Measurements from ENCODE around the gene GAP43.
"Not testable (repeated sequence)": the region's sequence is repeated elsewhere in the genome, so short reads cannot be mapped to it uniquely, and the experiment has no call there.

GAP43 gene

GRCh38 chr3:115699706-115700105, 76.4 kb downstream of the GAP43 start:
- DNase-seq = no peak

DNA sequence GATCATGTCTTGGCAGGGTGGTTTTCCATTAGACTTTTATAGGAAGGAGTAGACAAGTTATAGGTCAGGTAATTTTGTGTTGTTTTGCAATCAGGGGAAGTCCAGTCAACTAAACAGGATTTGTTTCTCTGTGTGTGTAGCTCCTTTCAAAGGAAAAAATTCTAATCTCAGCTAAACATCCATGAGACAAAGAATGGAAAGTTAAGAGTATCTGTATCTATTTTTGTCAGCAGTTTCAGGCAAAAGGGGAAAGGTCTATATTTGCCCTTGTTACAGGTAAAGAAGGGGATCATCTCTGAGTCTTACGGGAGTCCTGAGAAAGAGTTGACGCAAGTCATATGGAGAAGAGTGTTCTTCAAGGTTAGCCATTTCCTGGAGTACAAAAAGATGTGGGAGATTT, 79.3 kb downstream of the GAP43 start:
- no peak for DNase-seq

GRCh38 chr3:115704661-115705338, 81.5 kb downstream of the GAP43 start:
- DNase-seq = no peak

GRCh38 chr3:115706311-115706829, 83.1 kb downstream of the GAP43 start:
- DNase-seq = no peak

DNA sequence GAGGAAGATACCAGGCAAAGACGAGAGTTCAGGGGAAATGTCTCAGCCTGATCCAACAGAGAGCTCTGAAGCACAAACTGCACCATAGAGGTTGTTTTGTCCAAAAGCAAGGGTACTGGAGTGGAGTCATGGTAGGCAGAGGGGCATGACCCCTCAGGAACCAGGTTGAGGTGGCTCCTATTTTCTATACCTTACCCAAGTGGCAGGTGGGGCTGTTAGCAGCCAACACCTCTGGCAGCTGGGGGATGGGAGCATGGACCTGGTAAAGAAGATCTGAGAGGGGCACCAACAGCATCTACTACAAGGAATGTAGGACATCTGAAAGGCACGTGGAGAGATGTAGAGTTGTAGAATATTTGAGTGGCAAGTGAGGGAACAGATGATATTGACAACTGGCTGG, 85.2 kb downstream of the GAP43 start:
- no peak for DNase-seq

DNA sequence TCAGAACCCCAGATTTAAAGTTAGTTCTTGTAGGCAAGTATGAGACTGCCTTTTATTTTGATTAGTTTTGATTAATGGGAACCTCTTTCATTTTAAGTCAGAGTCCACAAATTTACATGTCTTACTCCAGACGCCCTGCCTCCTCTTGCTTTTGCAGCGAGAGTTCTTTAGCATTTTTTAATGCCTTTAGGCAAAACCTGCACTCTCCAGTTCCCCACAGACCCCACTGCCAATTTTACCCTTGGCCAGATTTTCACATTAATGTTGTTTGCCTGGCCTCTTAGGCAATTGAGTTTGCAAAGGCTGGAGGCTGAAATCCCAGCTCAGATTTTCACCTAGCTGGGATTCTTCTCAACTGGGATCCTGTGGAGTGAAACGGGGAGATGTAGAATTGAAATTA, 85.8 kb downstream of the GAP43 start:
- no peak for DNase-seq

GRCh38 chr3:115709931-115710330, 86.6 kb downstream of the GAP43 start:
- DNase-seq = no peak

GRCh38 chr3:115710799-115711198, 87.5 kb downstream of the GAP43 start:
- no peak for DNase-seq

DNA sequence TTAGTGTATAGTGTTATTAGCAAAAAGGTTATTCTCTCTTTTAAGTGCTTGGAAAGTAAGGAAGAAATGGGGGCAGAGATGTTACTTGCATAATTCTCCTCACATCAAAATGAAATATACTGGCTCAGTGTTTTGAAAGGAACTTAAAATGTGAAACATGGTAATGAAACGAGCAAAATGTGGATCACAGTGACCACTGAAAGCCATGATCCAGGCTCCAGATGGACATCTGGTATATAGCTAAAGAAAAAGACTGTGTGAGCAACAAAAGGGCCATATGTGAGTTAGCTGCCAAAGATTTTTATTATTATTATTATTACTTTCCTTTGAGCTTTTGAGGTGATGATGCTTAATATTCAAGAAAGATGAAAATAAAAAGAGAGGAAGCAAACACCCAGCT, 89.6 kb downstream of the GAP43 start:
- DNase-seq = no peak

DNA sequence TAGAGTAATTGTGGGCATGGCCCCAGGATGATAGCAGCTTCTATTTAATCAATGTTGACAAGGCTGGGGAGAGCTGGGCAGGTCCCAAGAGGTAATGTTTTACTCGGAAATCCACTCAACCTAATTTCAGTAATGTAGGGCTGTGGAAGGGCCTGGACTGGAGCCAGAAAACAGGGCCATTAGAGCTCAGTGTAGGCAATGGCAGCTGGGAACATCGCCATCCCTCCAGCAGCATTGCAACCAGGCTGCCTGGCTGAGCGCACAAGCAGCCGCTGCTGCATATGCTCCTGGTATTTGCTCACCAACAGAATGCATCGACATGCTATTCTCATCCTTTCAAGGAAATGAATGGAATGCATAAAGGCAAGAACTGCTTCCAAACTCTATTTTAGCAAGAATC, 90.0 kb downstream of the GAP43 start:
- DNase-seq = no peak

DNA sequence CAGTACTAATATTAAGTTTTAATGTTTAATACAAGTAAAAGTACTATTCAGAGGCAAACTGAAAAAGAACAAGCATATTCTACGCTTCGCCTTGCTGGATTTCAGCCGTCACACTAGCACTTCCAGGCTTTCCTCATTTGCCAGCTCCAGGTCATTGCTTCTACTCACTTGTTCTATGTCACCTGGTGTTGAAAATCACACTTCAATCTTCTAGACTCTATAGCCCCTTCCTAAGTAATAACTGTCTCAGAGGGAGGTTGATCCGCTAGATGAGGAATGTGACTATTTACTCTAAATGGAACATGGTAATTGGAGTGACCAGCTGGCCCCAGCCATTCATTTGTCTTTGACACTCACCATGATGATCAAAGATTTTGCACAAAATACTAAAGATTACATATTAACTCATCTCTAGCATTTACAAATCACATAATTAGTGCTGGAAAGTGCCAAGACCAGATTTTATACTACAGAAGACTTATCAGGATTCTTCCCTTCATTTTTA, 92.0 kb downstream of the GAP43 start:
- DNase-seq = no peak

GRCh38 chr3:115720983-115721382, 97.7 kb downstream of the GAP43 start:
- DNase-seq = no peak

GRCh38 chr3:115725800-115726199, 102.5 kb downstream of the GAP43 start:
- no peak for DNase-seq

DNA sequence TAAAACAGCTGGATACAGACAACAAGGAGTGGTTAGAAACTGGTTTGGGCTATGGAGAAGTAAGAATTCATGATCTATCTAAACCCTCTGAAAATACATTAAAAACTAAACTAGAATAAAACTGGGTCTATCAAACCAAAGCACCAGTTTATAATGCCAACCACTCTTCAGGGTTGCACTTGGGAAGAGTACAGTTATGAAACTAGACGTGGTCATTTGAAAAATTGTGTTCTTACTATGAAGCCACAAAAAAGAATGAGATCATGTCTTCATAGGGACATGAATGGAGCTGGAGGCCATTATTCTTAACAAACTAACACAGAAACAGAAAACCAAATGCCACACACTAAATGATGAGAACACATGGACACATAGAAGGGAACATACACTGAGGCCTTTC, 103.8 kb downstream of the GAP43 start:
- no peak for DNase-seq

DNA sequence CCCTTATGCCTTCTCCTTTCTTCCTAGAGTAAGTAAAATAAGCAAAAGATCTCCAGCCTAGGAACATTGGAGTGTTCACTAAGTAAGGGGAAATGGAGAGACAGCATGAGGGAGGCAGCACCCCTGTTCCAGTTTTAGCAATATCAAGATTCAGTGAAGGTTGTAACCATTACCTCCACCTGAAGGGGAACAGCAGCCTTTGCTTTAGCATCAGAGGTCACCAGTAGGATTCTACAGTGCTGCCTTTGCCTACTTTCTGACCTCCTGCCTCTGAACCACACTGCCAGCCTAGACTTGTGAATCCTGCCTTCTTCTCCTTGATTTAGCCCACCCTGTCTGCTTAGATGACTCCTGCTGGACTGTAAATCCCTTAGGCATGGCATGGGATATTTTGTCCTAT, 104.7 kb downstream of the GAP43 start:
- no peak for DNase-seq

GRCh38 chr3:115736341-115736740, 113.0 kb downstream of the GAP43 start:
- DNase-seq = not testable (repeated sequence)

DNA sequence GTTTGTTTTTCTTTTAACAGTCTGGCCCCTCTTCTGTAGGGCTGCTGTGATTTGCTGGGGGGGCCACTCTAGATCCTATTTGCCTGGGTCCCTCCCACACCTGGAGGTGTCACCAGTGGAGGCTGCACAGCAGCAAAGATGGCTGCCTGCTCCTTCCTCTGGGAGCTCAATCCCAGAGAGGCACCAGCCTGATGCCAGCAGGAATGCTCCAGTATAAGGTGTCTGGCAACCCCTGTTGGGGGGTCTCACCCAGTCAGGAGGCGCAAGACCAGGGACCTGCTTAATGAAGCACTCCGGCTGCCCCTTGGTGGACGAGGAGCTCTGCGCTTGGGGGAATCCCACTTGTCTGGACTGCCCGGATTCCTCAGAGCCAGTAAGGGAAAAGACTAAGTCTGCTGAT, 118.3 kb downstream of the GAP43 start:
- DNase-seq = no peak

DNA sequence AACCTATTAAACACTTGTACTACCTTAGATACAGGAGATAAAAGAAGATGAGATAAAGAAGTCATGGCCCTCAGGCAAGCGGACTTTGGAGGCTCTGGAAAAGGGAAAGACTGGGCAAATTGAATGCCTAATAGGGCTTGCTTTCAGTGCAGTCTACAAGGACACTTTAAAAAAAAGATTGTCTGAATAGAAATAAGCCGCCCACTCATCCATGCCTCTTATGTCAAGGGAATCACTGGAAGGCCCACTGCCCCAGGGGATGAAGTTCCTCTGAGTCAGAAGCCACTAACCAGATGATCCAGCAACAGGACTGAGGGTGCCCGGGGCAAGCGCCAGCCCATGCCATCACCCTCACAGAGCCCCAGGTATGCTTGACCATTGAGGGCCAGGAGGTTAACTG, 121.2 kb downstream of the GAP43 start:
- DNase-seq = not testable (repeated sequence)

DNA sequence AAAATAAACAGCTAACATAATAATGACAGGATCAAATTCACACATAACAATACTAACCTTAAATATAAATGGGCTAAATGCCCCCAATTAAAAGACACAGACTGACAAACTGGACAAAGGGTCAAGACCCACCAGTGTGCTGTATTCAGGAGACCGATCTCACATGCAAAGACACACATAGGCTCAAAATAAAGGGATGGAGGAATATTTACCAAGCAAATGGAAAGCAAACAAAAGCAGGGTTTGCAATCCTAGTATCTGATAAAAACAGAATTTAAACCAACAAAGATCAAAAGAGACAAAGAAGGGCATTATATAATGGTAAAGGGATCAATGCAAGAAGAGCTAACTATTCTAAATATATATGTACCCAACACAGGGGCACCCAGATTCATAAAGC, 129.7 kb downstream of the GAP43 start:
- DNase-seq = not testable (repeated sequence)

- DNase-seq = no peak
Measured at GRCh38 chr3:115758076-115758763, 134.9 kb downstream of the GAP43 start.

GRCh38 chr3:115760716-115761115, 137.4 kb downstream of the GAP43 start:
- no peak for DNase-seq

GRCh38 chr3:115761927-115762305, 138.6 kb downstream of the GAP43 start:
- DNase-seq = no peak

- DNase-seq = no peak
Measured at GRCh38 chr3:115766587-115767482, 143.5 kb downstream of the GAP43 start.

Measured in CD4-positive, alpha-beta T cell treated with Interleukin-1 beta for 1 hour (primary cell).